ENCODE results near the gene POLE2. TPM values are rescaled to one million over a fixed set of nuclear protein-coding genes. Genes with fewer than 3 reads are reported as not detected.
"Not testable (repeated sequence)": the region's sequence is repeated elsewhere in the genome, so short reads cannot be mapped to it uniquely, and the experiment has no call there.

The POLE2 gene
- total and polyA plus RNA-seq, 5 donors from 2014 or later = 1.6 to 2.5 (median 2.2) TPM

DNA sequence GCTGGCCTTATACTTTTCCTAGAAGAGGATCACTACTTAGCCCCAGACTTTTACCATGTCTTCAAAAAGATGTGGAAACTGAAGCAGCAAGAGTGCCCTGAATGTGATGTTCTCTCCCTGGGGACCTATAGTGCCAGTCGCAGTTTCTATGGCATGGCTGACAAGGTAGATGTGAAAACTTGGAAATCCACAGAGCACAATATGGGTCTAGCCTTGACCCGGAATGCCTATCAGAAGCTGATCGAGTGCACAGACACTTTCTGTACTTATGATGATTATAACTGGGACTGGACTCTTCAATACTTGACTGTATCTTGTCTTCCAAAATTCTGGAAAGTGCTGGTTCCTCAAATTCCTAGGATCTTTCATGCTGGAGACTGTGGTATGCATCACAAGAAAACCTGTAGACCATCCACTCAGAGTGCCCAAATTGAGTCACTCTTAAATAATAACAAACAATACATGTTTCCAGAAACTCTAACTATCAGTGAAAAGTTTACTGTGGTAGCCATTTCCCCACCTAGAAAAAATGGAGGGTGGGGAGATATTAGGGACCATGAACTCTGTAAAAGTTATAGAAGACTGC, 65.9 kb downstream of the POLE2 start:
- peak overlapping the region; percentile 83 for H3K4me3 ChIP-seq (ENCODE audit: low read depth, low read length)

DNA sequence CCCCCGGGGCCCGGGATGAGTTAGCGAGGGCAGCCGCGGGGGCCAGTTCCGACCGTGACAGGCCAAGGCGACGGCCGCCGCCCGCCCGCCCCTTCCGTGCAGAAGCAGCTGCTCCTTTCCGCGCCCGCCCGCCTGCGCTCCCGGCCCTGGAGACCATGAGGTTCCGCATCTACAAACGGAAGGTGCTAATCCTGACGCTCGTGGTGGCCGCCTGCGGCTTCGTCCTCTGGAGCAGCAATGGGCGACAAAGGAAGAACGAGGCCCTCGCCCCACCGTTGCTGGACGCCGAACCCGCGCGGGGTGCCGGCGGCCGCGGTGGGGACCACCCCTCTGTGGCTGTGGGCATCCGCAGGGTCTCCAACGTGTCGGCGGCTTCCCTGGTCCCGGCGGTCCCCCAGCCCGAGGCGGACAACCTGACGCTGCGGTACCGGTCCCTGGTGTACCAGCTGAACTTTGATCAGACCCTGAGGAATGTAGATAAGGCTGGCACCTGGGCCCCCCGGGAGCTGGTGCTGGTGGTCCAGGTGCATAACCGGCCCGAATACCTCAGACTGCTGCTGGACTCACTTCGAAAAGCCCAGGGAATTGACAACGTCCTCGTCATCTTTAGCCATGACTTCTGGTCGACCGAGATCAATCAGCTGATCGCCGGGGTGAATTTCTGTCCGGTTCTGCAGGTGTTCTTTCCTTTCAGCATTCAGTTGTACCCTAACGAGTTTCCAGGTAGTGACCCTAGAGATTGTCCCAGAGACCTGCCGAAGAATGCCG, 66.7 kb downstream of the POLE2 start:
- Mint-ChIP-seq H3K27ac (peak overlapping the region; percentile 72 to 99 (median 99)), H3K36me3 (peaks cover 13% of the 10 kb centered on the region), H3K4me3 (peak overlapping the region; percentile 99 to 100 (median 99)), H3K4me1 (peaks cover 35 to 73% (median 56%) of the 10 kb centered on the region in 4 donors), H3K9me3 (no peaks in the 10 kb centered on the region), H3K27me3 (peaks cover 4% of the 10 kb centered on the region)
- Histone ChIP-seq H3K4me1 (ENCODE audit: control insufficient read depth, insufficient read depth, low read length, poor library complexity, severe bottlenecking) (peaks cover 59% of the 10 kb centered on the region), H3K9me3 (ENCODE audit: control insufficient read depth in 2 of 2, low read length in 2 of 2) (no peaks in the 10 kb centered on the region), H3K27ac (ENCODE audit: insufficient read depth, low read length, poor library complexity, severe bottlenecking) (peak overlapping the region; percentile 99), H3K27me3 (ENCODE audit: control insufficient read depth, insufficient read depth, low read length) (no peaks in the 10 kb centered on the region), H3K36me3 (ENCODE audit: control insufficient read depth, insufficient read depth, low read length) (peaks cover 20% of the 10 kb centered on the region), H3K4me3 (ENCODE audit: low read depth, low read length) (peak overlapping the region; percentile 83)
- ATAC-seq (ENCODE audit: low read depth in 2 of 2) (peak; percentile 6 to 13), DNase-seq (peak in 1 of 3 donors; percentile 85)

More for the DNA sequence above, 65.9 kb downstream of the POLE2 start:
- Histone ChIP-seq H3K4me1 (ENCODE audit: control insufficient read depth, insufficient read depth, low read length, poor library complexity, severe bottlenecking) (peaks cover 59% of the 10 kb centered on the region), H3K27me3 (ENCODE audit: control insufficient read depth, insufficient read depth, low read length) (no peaks in the 10 kb centered on the region), H3K27ac (ENCODE audit: insufficient read depth, low read length, poor library complexity, severe bottlenecking) (peak overlapping the region; percentile 99), H3K36me3 (ENCODE audit: control insufficient read depth, insufficient read depth, low read length) (peaks cover 20% of the 10 kb centered on the region), H3K9me3 (ENCODE audit: control insufficient read depth in 2 of 2, low read length in 2 of 2) (no peaks in the 10 kb centered on the region)
- no peak for DNase-seq
- Mint-ChIP-seq H3K9me3 (no peaks in the 10 kb centered on the region), H3K4me1 (peaks cover 35 to 74% (median 57%) of the 10 kb centered on the region in 4 donors), H3K36me3 (peaks cover 16% of the 10 kb centered on the region), H3K27me3 (peaks cover 4% of the 10 kb centered on the region), H3K27ac (peak overlapping the region; percentile 72 to 91 (median 89)), H3K4me3 (peak overlapping the region; percentile 99 to 100 (median 99))
- no peak for ATAC-seq (ENCODE audit: low read depth in 2 of 2)

DNA sequence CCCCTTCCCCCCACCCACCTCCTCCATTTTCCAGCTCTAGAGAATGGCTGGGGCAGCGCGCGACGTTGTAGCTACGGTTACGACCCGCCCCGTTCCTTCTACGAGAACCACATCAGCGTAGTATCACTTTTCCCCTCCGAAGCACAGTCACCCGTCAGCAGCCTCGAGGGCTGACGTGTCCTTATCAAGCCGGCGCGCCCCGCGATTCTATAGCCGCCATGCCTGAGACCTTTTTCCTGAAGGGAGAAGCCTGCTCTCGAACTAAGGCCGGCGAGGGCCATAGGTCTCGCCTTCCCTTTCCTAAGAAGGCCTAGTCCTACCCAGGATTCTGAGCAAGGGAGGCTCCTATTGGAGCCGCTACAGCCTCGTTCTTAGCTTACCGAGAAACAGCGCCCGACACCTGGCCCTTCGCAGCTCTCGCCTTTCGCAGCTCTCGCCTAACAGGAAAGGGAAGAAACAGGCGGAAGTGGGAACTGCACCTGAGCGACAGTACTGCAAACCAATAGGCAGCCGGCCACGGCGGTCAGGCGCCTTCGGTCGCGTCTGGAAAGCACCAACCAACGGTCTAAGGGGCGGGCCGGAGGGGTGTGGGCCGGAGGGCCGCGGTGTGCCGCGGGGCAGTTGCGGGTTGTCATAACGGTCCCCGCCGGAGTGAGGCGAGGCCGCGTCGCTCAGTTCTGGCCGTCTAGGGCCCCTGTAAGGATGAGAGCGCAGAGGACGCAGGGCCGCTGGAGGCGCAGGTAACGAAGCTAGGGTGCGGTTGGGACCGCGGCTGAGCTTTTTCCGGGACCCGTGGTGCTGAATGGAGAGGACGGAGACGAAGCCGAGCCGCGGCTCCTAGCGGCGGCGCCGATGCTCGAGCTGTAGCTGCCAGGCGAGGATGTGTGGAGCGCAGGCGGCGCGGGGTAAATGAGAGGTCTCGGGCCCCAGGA, 67.6 kb downstream of the POLE2 start, which contains the start of the genes MGAT2 and RPL36AL:
MGAT2 (plus strand) TSS at position 618 of the 932 bp plus-strand sequence. CDS start 470 bp downstream, outside the sequence.
RPL36AL (minus strand) TSS at position 445 of the 932 bp plus-strand sequence. CDS start 1,522 bp downstream, outside the sequence.
- peak within 1 kb of the TSS; percentile 99 for H3K27ac Mint-ChIP-seq
- Histone ChIP-seq H3K9me3 (ENCODE audit: control insufficient read depth in 2 of 2, low read length in 2 of 2) (no peaks in the 10 kb centered on the region), H3K27me3 (ENCODE audit: control insufficient read depth, insufficient read depth, low read length) (no peaks in the 10 kb centered on the region), H3K36me3 (ENCODE audit: control insufficient read depth, insufficient read depth, low read length) (peaks cover 17% of the 10 kb centered on the region), H3K4me1 (ENCODE audit: control insufficient read depth, insufficient read depth, low read length, poor library complexity, severe bottlenecking) (peaks cover 55% of the 10 kb centered on the region), H3K27ac (ENCODE audit: insufficient read depth, low read length, poor library complexity, severe bottlenecking) (peak within 1 kb of the TSS; percentile 99), H3K4me3 (ENCODE audit: low read depth, low read length) (peak within 1 kb of the TSS; percentile 93)
- peak within 1 kb of the TSS; percentile 99 to 100 (median 99) for H3K4me3 Mint-ChIP-seq
- DNase-seq (peak; percentile 91 to 97 (median 95)), ATAC-seq (ENCODE audit: low read depth in 2 of 2) (peak; percentile 89)
- peaks cover 18% of the 10 kb centered on the region for H3K36me3 Mint-ChIP-seq
- H3K9me3 Mint-ChIP-seq = no peaks in the 10 kb centered on the region
- peaks cover 35 to 73% (median 54%) of the 10 kb centered on the region in 4 donors for H3K4me1 Mint-ChIP-seq
- H3K27me3 Mint-ChIP-seq = peaks cover 4% of the 10 kb centered on the region

DNA sequence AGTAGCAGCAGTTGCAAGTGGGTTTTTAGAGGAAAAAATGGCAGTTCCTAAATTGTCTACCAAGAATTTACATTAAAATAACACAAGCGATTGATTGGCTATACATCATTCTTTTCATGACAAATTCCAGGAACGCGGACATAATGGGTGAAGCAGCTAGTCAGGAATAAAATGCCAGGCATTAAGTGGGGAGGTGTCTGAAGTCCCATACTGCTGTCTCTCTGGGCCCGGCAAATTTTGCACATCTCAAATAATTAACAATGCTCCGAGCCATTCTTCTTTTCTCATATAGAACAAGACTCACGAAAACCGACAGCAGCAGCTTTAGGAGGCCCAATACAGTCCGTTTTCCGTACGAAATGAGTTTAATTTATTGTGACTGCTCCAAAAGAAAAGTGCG, 68.3 kb downstream of the POLE2 start:
- no peaks in the 10 kb centered on the region for H3K9me3 Mint-ChIP-seq
- H3K4me3 Mint-ChIP-seq = peak overlapping the region; percentile 99 to 100 (median 99)
- DNase-seq = no peak
- peaks cover 18% of the 10 kb centered on the region for H3K36me3 Mint-ChIP-seq
- H3K4me3 ChIP-seq (ENCODE audit: low read depth, low read length) = peak overlapping the region; percentile 93
- ATAC-seq (ENCODE audit: low read depth in 2 of 2) = no peak
- H3K27ac Mint-ChIP-seq = peak overlapping the region; percentile 99
- H3K36me3 ChIP-seq (ENCODE audit: control insufficient read depth, insufficient read depth, low read length) = peaks cover 16% of the 10 kb centered on the region
- no peaks in the 10 kb centered on the region for H3K27me3 ChIP-seq (ENCODE audit: control insufficient read depth, insufficient read depth, low read length)
- H3K4me1 ChIP-seq (ENCODE audit: control insufficient read depth, insufficient read depth, low read length, poor library complexity, severe bottlenecking) = peaks cover 54% of the 10 kb centered on the region
- no peaks in the 10 kb centered on the region for H3K9me3 ChIP-seq (ENCODE audit: control insufficient read depth in 2 of 2, low read length in 2 of 2)
- H3K4me1 Mint-ChIP-seq = peaks cover 31 to 72% (median 50%) of the 10 kb centered on the region in 4 donors
- peaks cover 4% of the 10 kb centered on the region for H3K27me3 Mint-ChIP-seq
- H3K27ac ChIP-seq (ENCODE audit: insufficient read depth, low read length, poor library complexity, severe bottlenecking) = peak overlapping the region; percentile 99

DNA sequence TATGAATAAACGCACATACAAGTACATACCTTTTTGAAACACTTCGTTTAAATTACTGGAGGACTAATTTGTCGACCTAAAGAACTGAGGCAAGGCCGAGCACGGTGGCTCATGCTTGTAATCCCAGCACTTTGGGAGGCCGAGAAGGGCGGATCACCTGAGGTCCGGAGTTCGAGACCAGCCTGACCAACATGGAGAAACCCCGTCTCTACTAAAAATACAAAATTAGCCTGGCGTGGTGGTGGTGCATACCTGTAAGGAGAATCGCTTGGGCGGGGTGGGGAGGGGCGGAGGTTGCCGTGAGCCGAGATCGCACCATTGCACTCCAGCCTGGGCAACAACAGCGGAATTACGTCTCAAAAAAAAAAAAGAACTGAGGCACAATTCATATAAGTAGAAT, 68.7 kb downstream of the POLE2 start:
- not testable (repeated sequence) for H3K9me3 ChIP-seq (ENCODE audit: control insufficient read depth in 2 of 2, low read length in 2 of 2); ATAC-seq (ENCODE audit: low read depth in 2 of 2); H3K9me3 Mint-ChIP-seq; H3K27me3 ChIP-seq (ENCODE audit: control insufficient read depth, insufficient read depth, low read length); DNase-seq; H3K27me3 Mint-ChIP-seq
- Histone ChIP-seq H3K4me1 (ENCODE audit: control insufficient read depth, insufficient read depth, low read length, poor library complexity, severe bottlenecking) (peaks cover 50% of the 10 kb centered on the region), H3K4me3 (ENCODE audit: low read depth, low read length) (peak overlapping the region; percentile 93), H3K36me3 (ENCODE audit: control insufficient read depth, insufficient read depth, low read length) (peaks cover 16% of the 10 kb centered on the region), H3K27ac (ENCODE audit: insufficient read depth, low read length, poor library complexity, severe bottlenecking) (peak overlapping the region; percentile 99)
- Mint-ChIP-seq H3K36me3 (peaks cover 18% of the 10 kb centered on the region), H3K27ac (peak overlapping the region; percentile 31 to 99 (median 32)), H3K4me3 (peak overlapping the region; percentile 99 to 100 (median 99)), H3K4me1 (peaks cover 29 to 72% (median 48%) of the 10 kb centered on the region in 4 donors)

DNA sequence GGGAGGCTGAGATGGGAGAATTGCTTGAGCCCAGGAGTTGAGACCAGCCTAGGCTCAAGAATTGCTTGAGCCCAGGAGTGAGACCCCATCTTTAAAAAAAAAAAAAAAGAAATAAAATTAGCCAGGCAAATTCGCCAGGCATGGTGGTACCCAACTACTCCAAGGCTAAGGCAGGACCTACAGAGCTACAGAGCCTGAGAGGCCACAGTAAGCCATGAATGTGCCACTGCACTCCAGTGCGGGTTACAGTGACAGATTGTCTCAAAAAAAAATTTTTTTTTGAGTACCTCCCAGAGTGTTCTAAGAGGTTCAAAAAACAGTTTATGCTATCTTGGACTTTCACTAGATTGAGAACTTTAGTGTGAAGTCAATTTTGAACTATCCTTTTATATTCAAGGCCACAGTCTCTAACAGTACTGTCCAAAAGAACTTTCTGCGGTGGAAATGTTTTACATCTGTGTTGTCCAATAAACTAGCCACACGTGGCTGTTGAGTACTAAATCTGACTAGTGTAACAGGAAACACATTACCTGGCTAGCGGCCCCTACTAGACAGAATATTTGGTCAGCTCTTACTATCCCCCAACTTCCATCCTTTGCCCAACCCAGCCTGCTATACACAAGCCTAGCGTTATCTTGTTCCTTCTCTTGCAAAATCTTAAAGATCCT, 70.0 kb downstream of the POLE2 start:
- H3K36me3 Mint-ChIP-seq = peaks cover 18% of the 10 kb centered on the region
- Histone ChIP-seq H3K4me1 (ENCODE audit: control insufficient read depth, insufficient read depth, low read length, poor library complexity, severe bottlenecking) (peaks cover 37% of the 10 kb centered on the region), H3K36me3 (ENCODE audit: control insufficient read depth, insufficient read depth, low read length) (peaks cover 16% of the 10 kb centered on the region), H3K4me3 (ENCODE audit: low read depth, low read length) (peak overlapping the region; percentile 2), H3K27me3 (ENCODE audit: control insufficient read depth, insufficient read depth, low read length) (no peaks in the 10 kb centered on the region), H3K9me3 (ENCODE audit: control insufficient read depth in 2 of 2, low read length in 2 of 2) (no peaks in the 10 kb centered on the region), H3K27ac (ENCODE audit: insufficient read depth, low read length, poor library complexity, severe bottlenecking) (peak overlapping the region; percentile 57)
- DNase-seq (no peak), ATAC-seq (ENCODE audit: low read depth in 2 of 2) (no peak)
- H3K27ac Mint-ChIP-seq = peak overlapping the region; percentile 23 to 99 (median 35)
- H3K9me3 Mint-ChIP-seq = no peaks in the 10 kb centered on the region
- peaks cover 18 to 61% (median 40%) of the 10 kb centered on the region in 4 donors for H3K4me1 Mint-ChIP-seq
- peaks cover 4% of the 10 kb centered on the region for H3K27me3 Mint-ChIP-seq
- H3K4me3 Mint-ChIP-seq = peak overlapping the region; percentile 56 to 100 (median 99)
